HG02840 (cell line): ENCODE results near the gene ANKS1B.
"Not testable (repeated sequence)": the region's sequence is repeated elsewhere in the genome, so short reads cannot be mapped to it uniquely, and the experiment has no call there.

Experiments used
- ATAC-seq: cut with Tn5 transposase; IDR thresholded peaks from one replicate; pipeline ENCODE4 v1.9.1; 2021; ENCODE audit warnings: mild to moderate bottlenecking, moderate library complexity, moderate number of reproducible peaks; ENCODE audit not compliant: unreplicated experiment, low FRiP score

The ANKS1B gene

DNA sequence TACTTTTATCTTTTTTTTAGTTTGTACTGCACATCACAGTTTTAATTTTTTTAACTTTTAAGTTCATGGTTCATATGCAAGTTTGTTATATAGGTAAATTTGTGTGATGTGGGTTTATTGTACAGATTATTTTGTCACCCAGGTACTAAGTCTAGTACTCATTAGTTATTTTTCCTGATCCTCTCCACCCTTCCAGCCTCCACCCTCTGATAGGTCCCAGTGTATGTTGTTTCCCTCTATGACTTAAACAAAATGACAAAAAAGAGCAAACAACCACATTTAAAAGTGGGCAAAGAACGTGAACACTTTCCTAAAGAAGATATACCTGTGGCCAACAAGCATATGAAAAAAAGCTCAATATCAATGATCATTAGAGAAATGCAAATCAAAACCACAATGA is 273.5 kb downstream of the ANKS1B start:
- ATAC-seq, result no peak

DNA sequence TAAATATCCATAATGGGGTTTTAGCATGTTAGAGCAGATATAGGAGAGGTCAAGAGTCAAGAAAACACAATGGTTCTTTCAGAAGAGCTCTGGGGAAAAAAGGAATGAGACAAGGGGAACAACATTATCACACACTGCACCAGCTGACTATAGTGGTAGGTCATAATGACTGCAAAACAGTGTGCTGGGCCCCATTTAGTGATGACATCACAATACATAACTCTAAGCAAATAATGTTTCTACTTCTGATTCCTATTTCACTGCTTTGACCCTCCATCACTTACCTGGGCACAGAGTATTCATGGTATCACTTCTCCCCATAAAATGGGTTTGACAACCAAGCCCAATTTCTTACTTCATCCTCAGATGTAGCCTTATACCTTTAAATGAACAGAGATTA is 275.1 kb downstream of the ANKS1B start:
- no peak for ATAC-seq

DNA sequence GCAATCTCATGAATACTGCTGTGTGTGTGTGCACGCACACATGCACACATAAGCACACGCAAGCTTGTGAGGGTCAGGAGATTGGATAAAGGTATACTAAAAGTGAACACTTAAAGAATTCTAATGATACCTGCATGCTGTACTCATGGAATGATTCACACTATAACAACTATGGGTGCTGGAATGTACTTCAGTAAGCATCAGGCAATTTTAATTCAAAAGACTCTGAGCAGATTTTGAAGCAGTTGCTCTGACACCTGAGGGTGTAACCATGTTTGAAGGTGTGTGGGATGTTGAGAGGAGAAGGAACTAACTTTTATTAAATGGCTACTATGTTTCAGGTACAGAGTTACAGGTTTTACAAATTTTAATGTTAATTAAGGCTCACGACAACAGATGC is 275.6 kb downstream of the ANKS1B start:
- no peak for ATAC-seq

DNA sequence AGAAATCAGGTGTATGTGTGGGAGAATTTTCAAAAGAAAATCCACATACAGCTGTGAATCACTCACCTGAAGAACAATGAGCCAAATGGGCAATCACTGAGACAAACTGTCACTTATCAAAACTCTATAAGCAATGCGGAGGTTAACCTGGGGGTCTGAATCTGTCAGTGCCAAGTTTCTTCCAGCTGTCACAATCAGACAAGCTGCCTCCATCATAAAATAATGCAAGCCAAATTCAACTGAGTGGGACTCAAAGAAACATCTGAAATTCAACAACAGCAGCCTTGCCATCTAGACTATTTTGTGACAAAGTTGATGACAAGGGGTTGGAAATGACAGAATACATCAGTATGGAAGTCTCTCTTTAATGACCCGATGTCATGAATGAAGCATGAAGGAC is 276.9 kb downstream of the ANKS1B start:
- ATAC-seq, result no peak

DNA sequence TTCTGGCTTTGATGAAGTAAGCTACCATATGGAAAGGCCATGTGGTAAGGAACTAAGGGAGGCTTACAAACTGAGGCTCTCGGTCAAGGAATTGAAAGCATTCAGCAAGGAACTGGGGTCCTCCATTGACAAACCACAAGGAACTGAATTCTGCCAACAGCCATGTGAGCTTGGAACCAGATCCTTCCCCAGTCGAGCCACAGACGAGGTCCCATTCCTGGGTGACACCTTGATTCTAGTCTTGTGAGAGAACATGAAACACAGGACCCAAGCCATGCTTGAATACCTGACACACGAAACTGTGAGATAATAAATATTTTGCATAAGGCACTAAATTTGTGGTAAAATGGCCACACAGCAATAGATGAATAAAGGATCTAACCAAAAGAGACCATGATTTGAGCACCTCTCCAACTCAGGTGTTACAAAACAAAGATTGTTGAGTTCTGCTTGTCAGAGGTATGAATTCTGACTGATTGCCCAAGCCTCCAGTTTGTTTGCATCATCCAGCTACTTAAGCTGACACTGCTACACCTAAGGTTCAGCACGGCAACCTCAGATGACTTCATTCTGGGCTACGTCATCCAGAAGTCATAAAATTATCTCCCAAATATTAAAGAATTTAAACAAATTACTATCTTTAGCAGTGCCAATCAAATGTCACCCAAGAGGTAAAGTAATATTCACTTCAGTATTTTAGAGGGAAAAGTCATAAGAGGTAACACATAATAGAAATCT is 277.8 kb downstream of the ANKS1B start:
- ATAC-seq, result no peak

DNA sequence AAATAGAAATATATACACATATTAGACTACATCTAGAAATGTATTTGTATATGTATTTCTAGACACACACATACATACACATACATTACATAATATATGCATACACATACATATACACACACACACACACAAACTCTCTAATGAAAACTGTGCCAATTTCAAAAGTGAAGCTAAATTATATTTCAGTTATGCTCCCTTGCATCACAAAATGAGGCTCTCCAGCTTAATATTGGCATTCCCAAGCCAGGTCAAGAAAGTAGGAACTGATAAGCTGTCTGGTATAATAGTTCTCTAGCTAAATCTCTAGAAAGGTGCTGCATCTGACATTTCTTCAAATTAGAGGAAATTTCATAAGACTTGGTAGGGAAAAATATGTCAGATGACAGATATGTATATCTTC is 280.3 kb downstream of the ANKS1B start:
- no peak for ATAC-seq

DNA sequence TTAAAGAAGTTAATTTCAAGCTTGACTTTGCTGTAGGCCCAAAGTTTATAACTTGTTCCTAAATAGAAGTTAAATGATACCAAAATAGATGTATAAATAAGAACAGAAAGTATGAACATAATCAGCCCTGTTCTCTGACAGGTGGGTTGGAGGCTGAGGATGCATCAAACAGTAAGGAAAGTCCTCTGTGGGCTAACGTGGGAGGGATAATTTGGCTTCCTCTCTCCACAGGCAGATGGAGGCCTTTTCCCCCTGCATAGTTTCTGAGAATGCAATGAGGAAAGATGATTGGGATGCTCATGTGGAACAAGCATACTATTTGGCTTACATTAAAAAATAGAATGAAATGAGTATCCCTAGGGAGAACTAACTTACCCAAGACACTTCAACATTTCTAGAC is 280.7 kb downstream of the ANKS1B start:
- ATAC-seq, result no peak

DNA sequence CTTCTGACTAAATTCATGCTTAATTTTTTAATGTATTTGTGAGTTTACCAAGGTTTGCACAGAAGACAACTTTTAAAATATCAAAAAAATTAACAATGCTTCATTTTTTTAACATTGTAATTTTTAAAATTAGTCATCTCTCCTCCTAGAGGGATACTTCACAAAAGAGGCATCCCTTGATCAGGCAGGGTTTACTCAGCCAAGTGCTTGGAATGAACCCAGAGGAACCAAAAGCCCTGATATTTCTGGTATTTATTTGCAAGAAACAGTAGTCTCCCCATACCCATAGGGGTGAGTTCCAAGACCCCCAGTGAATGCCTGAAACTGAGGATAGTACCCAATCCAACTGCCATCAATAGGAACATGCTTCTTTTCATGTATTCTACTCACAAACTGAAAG is 284.7 kb downstream of the ANKS1B start:
- ATAC-seq, result no peak

DNA sequence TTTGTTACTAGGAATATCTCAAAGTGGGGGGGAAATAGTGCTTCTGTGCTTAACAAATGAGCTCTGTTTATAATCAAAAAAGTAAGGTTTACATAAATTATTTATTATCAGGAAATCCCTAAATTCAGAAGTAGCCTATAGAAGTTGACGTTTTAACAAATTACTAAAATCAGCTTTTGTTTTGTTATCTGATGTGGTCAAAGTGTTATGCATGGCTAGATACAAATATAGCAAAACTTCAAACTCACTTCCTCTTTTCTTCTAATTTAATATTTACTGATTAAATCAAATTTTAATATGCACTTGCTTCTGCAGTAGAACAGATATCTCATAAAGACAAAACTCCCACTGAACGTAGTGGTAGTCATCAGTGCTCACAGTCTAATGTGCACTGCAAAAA is 289.7 kb downstream of the ANKS1B start:
- no peak for ATAC-seq

DNA sequence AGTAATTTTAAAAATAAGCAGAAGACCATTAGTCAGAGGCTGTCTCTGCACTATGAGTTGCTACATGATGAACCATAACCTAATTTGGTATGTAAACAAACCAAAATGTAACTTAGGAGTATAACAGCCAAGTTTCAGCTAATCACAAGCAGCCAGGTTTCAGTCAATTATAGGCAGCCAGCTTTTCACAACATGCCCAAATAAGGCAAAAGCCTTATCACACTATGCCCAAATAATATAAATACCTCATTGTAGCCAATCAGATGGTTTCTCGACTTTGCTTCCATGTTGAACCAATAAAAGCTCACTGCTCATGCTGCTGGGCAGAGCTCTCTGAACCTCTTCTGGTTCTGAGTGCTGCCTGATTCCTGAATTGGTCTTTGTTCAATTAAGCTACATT is 298.6 kb downstream of the ANKS1B start:
- ATAC-seq, result no peak

DNA sequence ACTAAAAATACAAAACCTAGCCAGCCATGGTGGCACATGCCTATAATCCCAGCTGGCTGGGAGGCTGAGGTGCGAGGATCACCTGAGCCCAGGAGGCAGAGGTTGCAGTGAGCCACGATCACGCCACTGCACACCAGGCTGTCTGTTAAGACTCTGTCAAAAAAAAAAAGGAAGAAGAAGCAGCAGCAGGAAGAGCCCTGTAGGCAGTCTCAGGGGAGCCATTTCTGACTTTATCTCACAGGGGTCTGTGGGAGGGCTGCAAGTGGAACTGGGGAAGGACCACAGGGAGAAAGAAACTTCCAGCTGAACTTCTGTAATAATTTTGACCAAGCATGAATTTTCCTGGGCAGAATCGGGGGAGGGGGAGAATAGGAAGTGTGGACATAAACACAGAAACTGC is 304.5 kb downstream of the ANKS1B start:
- no peak for ATAC-seq

DNA sequence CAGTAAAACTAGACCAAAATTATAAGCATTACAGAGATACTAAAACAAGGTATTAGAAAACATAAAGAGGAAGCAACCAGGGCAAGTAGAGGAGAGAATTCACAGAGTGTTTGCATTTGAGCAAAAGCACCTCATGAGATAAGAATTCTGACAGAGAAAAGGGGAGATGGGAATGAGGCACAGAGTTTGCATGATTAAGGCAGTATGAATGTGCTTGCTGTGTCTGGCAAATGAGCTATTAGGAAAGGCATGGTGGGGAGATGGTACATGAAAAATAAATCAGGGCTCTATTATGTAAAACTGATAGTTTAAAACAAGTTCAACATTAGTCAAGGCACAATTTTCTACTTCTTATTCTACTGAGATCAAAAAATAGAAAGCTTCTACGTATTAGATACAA is 314.1 kb downstream of the ANKS1B start:
- no peak for ATAC-seq

DNA sequence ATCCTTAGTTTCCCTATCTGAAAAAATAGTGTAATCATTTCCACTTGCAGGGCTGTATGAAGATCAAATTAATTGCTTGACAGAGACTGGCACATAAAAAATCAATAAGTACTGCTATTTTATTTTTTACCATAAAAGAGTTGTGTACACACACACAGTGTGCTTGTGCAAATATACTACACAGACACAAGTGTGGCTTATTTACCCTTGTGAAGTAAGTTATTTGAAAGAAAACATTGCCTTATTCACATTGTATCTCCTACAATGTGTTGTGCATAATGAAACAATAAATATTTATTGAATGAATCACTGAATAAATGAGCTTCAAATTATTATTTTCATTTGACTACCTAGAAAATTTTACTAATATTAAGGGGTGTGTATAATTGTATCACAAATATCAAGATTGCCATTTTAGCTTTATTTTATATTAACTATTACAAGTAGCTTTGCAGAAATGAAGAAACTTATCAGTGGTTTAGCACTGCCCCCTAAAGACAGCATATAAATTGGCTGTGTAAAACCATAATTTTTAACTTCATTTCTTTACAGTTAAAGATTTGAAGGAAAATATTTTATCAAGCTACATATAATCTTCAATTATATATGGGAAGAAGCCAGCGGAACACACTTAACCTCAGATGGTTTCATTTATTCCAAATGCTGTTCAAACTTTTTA is 325.9 kb downstream of the ANKS1B start:
- ATAC-seq, result no peak

DNA sequence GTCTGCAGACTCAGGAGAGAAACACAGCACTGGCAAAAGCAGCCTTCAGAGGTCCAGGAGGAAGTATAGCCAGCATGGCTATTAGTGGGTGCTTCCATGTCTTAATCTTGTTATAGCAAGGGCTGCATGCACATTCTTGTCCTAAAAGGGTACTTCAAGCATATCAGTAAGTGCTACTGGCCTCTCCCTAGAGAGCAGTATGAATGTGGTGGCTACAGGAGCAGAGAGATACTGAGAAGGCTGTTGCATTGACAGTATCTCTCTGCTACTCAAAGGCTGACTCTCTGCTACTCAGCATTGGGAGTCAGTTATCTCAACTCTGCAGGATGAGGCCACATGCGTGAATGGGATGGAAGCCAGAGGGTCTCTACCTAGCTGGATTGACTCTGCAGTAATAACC is 335.2 kb downstream of the ANKS1B start:
- no peak for ATAC-seq

DNA sequence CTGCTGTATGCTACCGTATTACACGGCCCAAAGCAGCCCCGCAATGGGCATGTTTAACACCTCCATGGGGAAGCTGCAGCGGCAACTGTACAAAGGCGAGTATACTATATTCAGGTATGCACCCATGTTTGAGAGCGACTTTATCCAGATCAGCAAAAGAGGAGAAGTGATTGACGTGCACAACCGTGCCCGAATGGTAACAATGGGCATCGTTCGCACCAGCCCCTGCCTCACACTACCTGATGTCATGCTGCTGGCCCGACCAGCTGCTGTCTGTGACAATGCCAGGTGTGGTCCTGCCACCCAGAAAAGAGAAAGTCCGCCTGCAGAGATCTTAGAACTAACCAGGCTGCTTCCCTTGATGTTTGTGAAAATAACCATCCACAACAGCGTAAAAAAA is 336.6 kb downstream of the ANKS1B start:
- no peak for ATAC-seq

DNA sequence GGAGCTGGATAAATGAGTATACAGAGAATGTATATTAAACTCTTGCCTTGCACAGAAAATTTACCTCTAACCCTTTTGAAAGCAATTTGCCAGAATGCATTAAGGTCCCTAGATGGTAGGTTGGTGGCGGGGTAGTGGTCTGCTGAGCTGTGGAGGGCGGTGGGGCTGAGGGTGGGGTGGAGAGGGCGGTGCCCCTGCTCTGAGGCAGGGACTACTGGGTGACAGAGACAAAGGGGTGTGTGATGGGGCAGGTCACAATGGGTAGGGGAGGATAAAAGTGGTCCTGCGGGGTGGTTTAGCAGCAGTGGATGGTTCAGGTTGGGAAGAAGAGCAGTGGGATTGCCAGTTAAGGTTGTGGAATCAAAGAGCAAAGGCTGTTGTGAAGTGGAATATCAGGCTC is 337.3 kb downstream of the ANKS1B start, which contains the start of gene GARIN6:
Gene GARIN6, plus strand, starts transcription at position 301 of the 400 bp plus-strand sequence. CDS start 422 bp downstream, outside the sequence.
- ATAC-seq, result no peak

DNA sequence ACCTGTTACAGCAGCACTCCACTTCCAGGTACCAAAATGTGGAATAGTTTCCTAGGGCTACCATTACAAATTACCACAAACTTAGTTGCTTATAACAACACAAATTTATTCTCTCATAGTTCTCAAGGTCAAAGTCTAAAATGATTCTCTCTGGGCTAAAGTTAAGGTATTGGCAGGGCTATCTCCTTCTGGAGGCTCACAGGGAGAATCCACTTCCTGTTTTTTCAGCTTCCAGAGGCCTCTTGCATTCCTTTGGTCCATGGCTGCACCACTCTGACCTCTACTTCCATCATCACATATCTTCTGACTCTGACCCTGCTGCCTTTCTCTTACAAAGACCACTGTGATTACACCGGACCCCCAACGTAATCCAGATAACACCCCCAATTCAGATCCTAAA is 340.1 kb downstream of the ANKS1B start:
- no peak for ATAC-seq

DNA sequence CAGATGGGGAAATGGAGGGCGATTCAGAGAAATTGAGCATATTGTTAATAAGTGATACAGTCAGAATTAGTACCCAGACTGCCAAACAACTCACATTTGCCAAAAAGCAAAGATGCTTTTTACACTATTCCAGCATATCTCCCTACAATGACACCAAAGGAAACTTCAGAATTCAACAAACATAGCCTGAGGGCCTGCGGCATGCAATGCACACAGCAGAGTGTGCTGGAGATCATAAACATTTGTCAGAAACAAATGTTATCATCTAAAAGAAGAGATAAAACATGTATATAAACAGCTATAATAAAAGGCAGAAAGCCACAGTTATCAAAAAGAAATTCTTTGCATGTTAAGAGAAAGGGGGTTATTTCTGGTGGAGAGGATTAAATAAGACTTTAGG is 357.3 kb downstream of the ANKS1B start:
- no peak for ATAC-seq

DNA sequence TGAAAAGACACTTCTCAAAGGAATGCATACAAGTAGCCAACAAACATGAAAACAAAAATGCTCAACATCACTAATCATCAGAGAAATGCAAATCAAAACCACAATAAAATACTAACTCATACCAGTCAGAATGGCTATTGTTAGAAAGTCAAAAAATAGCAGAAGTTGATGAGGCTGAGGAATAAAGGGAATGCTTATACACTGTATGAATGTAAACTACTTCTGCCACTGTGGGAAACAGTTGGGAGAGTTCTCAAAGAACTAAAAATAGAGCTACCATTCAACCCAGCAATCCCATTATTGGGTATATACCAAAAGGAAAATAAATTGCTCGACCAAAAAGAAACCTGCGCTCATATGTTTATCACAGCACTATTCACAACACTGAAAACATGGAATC is 360.1 kb downstream of the ANKS1B start:
- ATAC-seq, result not testable (repeated sequence)

DNA sequence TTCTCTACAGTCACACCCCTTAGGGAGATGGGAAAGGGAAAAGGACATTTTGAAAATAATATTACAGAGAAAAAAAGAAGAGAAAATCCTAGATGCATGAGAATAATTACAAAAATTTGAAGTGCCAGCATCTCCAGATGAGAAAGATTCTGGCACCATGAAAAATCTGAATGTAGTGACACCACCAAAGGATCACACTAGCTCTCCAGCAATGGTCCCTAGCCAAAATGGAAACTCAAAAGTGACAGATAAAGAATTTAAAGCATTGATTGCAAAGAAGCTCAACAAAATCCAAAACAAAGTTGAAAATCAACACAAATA is 364.6 kb downstream of the ANKS1B start:
- ATAC-seq, result no peak

DNA sequence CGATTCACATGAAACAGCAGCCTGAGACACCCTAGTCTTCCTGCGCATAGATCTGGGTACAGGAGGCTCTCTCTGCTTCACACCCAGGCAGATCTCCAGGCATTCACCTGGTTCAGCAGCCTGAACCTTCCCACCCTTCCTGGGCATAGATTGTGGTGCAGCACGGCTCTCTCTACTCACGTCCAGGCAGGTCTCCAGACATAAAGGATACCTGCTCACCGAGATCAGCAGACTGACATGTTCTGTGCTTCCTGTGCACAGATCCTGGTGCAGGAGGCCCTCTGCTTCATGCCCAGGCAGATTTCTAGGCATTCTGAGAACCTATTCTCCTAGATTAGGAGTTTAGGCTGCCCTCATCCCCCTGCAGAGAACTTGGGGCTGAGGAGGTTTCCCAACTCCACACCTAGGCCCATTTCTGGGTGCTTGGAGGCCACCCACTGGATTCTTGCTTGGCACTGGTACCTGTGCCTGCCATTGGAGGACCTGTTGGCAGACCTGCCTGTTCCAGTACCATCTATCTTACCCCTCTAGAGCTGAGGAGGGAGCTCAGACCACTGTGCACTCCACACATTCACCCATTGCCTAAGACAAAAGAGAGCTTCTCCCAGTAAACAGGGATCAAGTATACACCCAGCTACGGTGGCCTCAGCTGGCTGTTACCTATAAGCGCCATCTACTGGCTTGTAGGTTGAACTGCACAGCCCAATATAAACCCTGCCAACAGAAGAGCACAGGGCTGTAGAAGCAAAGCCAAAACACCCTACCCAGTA is 365.2 kb downstream of the ANKS1B start:
- ATAC-seq, result peak; percentile 72

DNA sequence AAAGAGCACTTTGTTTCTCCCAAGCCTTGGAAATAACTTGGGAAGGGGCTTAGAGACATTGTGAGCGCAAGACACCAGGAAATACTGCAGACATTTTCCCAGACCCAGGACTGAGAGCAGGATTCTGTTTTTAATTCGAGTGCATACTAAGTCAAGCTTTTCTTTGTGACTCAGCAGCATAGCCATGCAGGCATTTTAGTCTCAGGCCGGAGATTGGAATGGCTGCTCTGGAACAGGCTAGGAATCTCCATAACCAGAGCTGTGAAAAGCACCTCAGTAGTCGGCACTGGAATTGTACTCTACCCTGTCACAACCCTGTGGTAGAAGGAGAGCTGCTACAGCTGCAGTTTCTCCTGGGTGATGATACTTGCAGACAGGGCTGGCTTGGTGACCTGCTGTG is 366.1 kb downstream of the ANKS1B start:
- ATAC-seq, result no peak
